ENCODE data around the gene ABHD11. TPM values are rescaled to one million over a fixed set of nuclear protein-coding genes. Genes with fewer than 3 reads are reported as not detected.

The ABHD11 gene
- total and polyA plus RNA-seq, 9 of the 15 experiments (the other 6 are each of a cell fraction or from before 2014, with no cell fraction given): 7.7 to 44.2 (median 18.9) TPM

DNA sequence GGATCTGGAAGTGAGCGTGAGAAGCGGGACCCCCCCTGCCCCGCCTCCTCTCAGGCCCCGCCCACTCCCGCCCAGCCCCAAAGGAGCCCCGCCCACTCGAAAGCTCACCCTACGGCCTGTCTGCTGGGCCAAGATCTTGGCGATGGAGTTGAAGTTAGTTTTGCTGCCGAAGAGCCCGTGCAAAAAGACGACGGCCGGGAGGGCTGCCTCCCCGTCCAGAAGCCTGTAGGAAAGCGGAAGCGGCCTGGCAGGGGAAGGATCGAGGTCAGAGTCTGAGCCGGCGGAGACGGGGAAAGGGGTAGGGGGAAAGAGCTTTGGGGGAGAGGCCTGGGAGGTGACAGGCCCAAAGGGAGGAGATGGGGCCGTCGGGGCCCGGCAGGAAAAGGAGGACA is 386 bp downstream of the ABHD11 start (continued):
- no peak for TF ChIP-seq TFAM (CRISPR knock-in tag; conservative IDR thresholded peaks at IDR 0.05)
- TF ChIP-seq FOXP1 (CRISPR knock-in tag; IDR thresholded peaks at IDR 0.05): no peak
- TF ChIP-seq ZNF384 (IDR thresholded peaks at IDR 0.05; ENCODE audit: low read depth, low read length): no peak
- 0 out of 2 replicates have a peak, but pooled peaks have one; percentile 4 for TF ChIP-seq ZNF316 (IDR thresholded peaks at IDR 0.05)
- TF ChIP-seq MXI1 (IDR thresholded peaks at IDR 0.05; ENCODE audit: low read depth, low read length): no peak
- no peak for TF ChIP-seq ZNF445 (CRISPR knock-in tag; IDR thresholded peaks at IDR 0.05; ENCODE audit: low read depth)
- TF ChIP-seq HDAC2 (IDR thresholded peaks at IDR 0.05): peak; percentile 50; the same call in 1 of the 2 replicates
- TF ChIP-seq, protein P1, sequence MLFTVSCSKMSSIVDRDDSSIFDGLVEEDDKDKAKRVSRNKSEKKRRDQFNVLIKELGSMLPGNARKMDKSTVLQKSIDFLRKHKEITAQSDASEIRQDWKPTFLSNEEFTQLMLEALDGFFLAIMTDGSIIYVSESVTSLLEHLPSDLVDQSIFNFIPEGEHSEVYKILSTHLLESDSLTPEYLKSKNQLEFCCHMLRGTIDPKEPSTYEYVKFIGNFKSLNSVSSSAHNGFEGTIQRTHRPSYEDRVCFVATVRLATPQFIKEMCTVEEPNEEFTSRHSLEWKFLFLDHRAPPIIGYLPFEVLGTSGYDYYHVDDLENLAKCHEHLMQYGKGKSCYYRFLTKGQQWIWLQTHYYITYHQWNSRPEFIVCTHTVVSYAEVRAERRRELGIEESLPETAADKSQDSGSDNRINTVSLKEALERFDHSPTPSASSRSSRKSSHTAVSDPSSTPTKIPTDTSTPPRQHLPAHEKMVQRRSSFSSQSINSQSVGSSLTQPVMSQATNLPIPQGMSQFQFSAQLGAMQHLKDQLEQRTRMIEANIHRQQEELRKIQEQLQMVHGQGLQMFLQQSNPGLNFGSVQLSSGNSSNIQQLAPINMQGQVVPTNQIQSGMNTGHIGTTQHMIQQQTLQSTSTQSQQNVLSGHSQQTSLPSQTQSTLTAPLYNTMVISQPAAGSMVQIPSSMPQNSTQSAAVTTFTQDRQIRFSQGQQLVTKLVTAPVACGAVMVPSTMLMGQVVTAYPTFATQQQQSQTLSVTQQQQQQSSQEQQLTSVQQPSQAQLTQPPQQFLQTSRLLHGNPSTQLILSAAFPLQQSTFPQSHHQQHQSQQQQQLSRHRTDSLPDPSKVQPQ (CRISPR knock-in tag; IDR thresholded peaks at IDR 0.05; ENCODE audit: borderline replicate concordance): no peak
- TF ChIP-seq ARID2 (IDR thresholded peaks at IDR 0.05): 0 out of 2 replicates have a peak, but pooled peaks have one; percentile 35
- peak; percentile 47 for TF ChIP-seq CHD1 (IDR thresholded peaks at IDR 0.05; ENCODE audit: low read length)
- no peak for TF ChIP-seq ZNF717 (CRISPR knock-in tag; IDR thresholded peaks at IDR 0.05)
- TF ChIP-seq SMARCC2 (IDR thresholded peaks at IDR 0.05; ENCODE audit: low read depth): no peak
- no peak for TF ChIP-seq NFATC3 (IDR thresholded peaks at IDR 0.05)
- TF ChIP-seq, protein P2, sequence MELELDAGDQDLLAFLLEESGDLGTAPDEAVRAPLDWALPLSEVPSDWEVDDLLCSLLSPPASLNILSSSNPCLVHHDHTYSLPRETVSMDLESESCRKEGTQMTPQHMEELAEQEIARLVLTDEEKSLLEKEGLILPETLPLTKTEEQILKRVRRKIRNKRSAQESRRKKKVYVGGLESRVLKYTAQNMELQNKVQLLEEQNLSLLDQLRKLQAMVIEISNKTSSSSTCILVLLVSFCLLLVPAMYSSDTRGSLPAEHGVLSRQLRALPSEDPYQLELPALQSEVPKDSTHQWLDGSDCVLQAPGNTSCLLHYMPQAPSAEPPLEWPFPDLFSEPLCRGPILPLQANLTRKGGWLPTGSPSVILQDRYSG (tag; conservative IDR thresholded peaks at IDR 0.05; ENCODE audit: low read depth): 0 out of 2 replicates have a peak, but pooled peaks have one; percentile 31
- TF ChIP-seq ZFPM2 (CRISPR knock-in tag; IDR thresholded peaks at IDR 0.05): 0 out of 2 replicates have a peak, but pooled peaks have one; percentile 54

All from K562 (cell line).